GM18907 (cell line): Measurements from ENCODE around the gene RNF38.
"Not testable (repeated sequence)": the region's sequence is repeated elsewhere in the genome, so short reads cannot be mapped to it uniquely, and the experiment has no call there.

ENCODE experiments used
- ATAC-seq: cut with Tn5 transposase; IDR thresholded peaks from one replicate; pipeline ENCODE4 v1.9.1; 2021; ENCODE audit warnings: mild to moderate bottlenecking, moderate library complexity; ENCODE audit not compliant: unreplicated experiment

RNF38 gene

GRCh38 chr9:36297798-36298197 is 102.3 kb downstream of the RNF38 start:
- no peak for ATAC-seq

- not testable (repeated sequence) for ATAC-seq
Observed at GRCh38 chr9:36294996-36295395, 105.1 kb downstream of the RNF38 start.

- ATAC-seq: no peak
Observed at GRCh38 chr9:36293918-36294317, 106.2 kb downstream of the RNF38 start.

- ATAC-seq: no peak
Observed at GRCh38 chr9:36293171-36293570, 106.9 kb downstream of the RNF38 start.

- ATAC-seq: no peak
Observed at GRCh38 chr9:36292641-36293040, 107.4 kb downstream of the RNF38 start.

GRCh38 chr9:36290996-36291395 is 109.1 kb downstream of the RNF38 start:
- no peak for ATAC-seq

GRCh38 chr9:36289836-36290435 is 110.1 kb downstream of the RNF38 start:
- no peak for ATAC-seq

- ATAC-seq: no peak
Observed at GRCh38 chr9:36288070-36288469, 112.0 kb downstream of the RNF38 start.
